Skeletal muscle satellite cell (primary cell): ENCODE measurements around the gene KRTAP29-1.

Source experiments
- H3K27me3 ChIP-seq: 2 replicates; pipeline ENCODE4 v1.7.0; 2013; ENCODE audit warnings: low read length; ENCODE audit not compliant: control insufficient read depth, insufficient read depth
- H3K36me3 ChIP-seq: 2 replicates; pipeline ENCODE4 v1.7.0; 2013; ENCODE audit warnings: mild to moderate bottlenecking, control low read depth, low read length; ENCODE audit not compliant: insufficient read depth
- H3K4me1 ChIP-seq: 2 replicates; pipeline ENCODE4 v1.7.0; 2013; ENCODE audit warnings: low read length; ENCODE audit not compliant: control insufficient read depth, insufficient read depth
- H3K4me2 ChIP-seq: 2 replicates; pipeline ENCODE4 v1.7.0; 2013; ENCODE audit warnings: mild to moderate bottlenecking, low read length
- H3K4me3 ChIP-seq: 2 replicates; pipeline ENCODE4 v1.7.0; 2013; ENCODE audit warnings: low read length
- H3K9ac ChIP-seq: 2 replicates; pipeline ENCODE4 v1.7.0; 2013; ENCODE audit warnings: mild to moderate bottlenecking, low read depth, low read length, moderate library complexity
- H3K9me3 ChIP-seq: replicated peaks from 2 replicates; pipeline ENCODE4 v1.7.0; 2013; ENCODE audit warnings: mild to moderate bottlenecking, control low read depth, low read length

The KRTAP29-1 gene

GRCh38 chr17:41338961-41339485 is 36.4 kb upstream of the KRTAP29-1 start:
- Histone ChIP-seq H3K9ac (no peak overlapping the region), H3K9me3 (no peaks in the 10 kb centered on the region), H3K36me3 (no peaks in the 10 kb centered on the region), H3K27me3 (peaks cover 8% of the 10 kb centered on the region), H3K4me1 (no peaks in the 10 kb centered on the region), H3K4me2 (no peak overlapping the region), H3K4me3 (no peak overlapping the region)

- H3K4me2 ChIP-seq: no peak overlapping the region
- H3K4me1 ChIP-seq: no peaks in the 10 kb centered on the region
- peaks cover 4% of the 10 kb centered on the region for H3K27me3 ChIP-seq
These were observed 33.1 kb upstream of the KRTAP29-1 start for GRCh38 chr17:41335747-41336146.

DNA sequence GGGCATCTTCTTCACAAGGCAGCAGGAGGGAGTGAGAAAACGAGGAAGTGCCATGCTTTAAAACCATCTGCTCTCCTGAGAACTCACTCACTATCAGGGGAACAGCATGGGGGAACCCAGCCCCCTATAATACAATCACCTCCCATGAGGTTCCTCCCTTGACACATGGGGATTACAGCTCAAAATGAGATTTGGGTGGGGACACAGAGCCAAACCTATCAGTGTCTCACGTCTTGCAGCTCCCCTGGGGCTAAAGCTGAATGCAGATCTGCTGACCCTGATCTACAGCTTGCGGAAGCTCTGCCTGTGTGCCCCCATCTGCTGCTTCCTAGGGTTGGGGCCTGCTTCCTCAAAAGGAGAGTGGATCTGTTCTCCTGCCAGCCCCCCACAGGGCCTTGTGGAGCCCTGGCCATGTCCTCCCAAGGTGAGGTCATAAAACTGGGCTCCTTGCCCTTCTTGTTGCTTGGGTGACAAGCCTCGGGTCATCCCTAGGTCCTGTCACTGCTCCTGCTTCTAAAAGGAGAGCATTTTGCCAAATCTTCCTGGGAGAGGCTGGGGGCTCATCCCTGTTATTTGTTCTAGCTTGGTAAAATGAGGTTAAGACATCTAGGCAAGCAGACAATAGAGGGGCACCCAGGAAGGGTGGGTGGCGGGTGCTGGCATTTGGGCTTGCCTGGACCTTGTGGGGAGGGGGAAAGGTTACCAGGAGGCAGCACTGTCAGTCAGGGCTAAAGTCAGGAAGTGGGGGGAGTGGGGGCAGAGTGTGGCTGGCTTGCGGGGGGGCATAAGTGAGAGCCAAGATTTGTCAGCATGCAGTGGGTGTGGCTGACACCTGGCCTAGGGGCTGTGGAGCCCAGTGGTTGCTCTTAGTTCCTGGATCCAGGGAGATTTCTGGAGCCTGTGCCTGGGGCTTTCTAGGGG is 32.0 kb upstream of the KRTAP29-1 start:
- Histone ChIP-seq H3K27me3 (peaks cover 4% of the 10 kb centered on the region), H3K9me3 (no peaks in the 10 kb centered on the region), H3K4me2 (no peak overlapping the region), H3K4me1 (no peaks in the 10 kb centered on the region), H3K4me3 (no peak overlapping the region), H3K36me3 (no peaks in the 10 kb centered on the region), H3K9ac (no peak overlapping the region)

More at GRCh38 chr17:41335747-41336146, 33.1 kb upstream of the KRTAP29-1 start:
- Histone ChIP-seq H3K36me3 (no peaks in the 10 kb centered on the region), H3K9me3 (no peaks in the 10 kb centered on the region), H3K4me3 (no peak overlapping the region), H3K9ac (no peak overlapping the region)

DNA sequence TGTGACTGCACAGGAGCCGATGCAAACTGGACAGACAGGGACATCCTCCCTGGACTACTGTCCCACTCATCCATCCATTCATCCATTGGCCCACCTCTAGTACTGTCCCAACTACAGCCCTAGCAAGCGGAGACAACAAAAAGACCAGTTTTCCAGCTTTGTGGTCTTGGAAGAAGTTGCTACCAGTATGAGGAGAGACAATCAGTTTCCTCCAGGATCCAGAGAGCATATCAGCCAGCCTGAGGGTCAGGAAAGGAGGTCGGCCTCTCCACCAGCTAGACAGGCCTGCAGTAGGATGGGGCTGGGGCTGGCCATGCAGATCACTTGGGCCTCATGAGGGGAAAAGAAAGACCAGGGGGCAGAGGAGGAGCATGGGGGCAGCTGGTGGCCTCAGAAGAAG is 31.2 kb upstream of the KRTAP29-1 start:
- Histone ChIP-seq H3K36me3 (no peaks in the 10 kb centered on the region), H3K9ac (no peak overlapping the region), H3K27me3 (peaks cover 4% of the 10 kb centered on the region), H3K4me1 (no peaks in the 10 kb centered on the region), H3K9me3 (no peaks in the 10 kb centered on the region), H3K4me3 (no peak overlapping the region), H3K4me2 (no peak overlapping the region)

- no peak overlapping the region for H3K4me2 ChIP-seq
- no peaks in the 10 kb centered on the region for H3K4me1 ChIP-seq
- no peaks in the 10 kb centered on the region for H3K9me3 ChIP-seq
- H3K36me3 ChIP-seq: no peaks in the 10 kb centered on the region
- H3K4me3 ChIP-seq: no peak overlapping the region
- no peak overlapping the region for H3K9ac ChIP-seq
- peaks cover 4% of the 10 kb centered on the region for H3K27me3 ChIP-seq
These were observed 30.4 kb upstream of the KRTAP29-1 start for GRCh38 chr17:41333098-41333497.

- Histone ChIP-seq H3K36me3 (no peaks in the 10 kb centered on the region), H3K4me3 (no peak overlapping the region), H3K9me3 (no peaks in the 10 kb centered on the region), H3K9ac (no peak overlapping the region), H3K4me1 (no peaks in the 10 kb centered on the region), H3K4me2 (no peak overlapping the region), H3K27me3 (peaks cover 4% of the 10 kb centered on the region)
These were observed 29.6 kb upstream of the KRTAP29-1 start for GRCh38 chr17:41332239-41332638.

GRCh38 chr17:41331606-41332005 is 29.0 kb upstream of the KRTAP29-1 start:
- peaks cover 4% of the 10 kb centered on the region for H3K27me3 ChIP-seq
- no peak overlapping the region for H3K4me2 ChIP-seq
- no peak overlapping the region for H3K9ac ChIP-seq
- H3K4me1 ChIP-seq: no peaks in the 10 kb centered on the region
- H3K4me3 ChIP-seq: no peak overlapping the region
- no peaks in the 10 kb centered on the region for H3K9me3 ChIP-seq
- H3K36me3 ChIP-seq: no peaks in the 10 kb centered on the region

- Histone ChIP-seq H3K4me1 (no peaks in the 10 kb centered on the region), H3K9me3 (no peaks in the 10 kb centered on the region), H3K27me3 (no peaks in the 10 kb centered on the region), H3K4me3 (no peak overlapping the region), H3K4me2 (no peak overlapping the region), H3K9ac (no peak overlapping the region), H3K36me3 (no peaks in the 10 kb centered on the region)
These were observed 26.8 kb upstream of the KRTAP29-1 start for GRCh38 chr17:41329279-41329948.

GRCh38 chr17:41328207-41328606 is 25.6 kb upstream of the KRTAP29-1 start:
- Histone ChIP-seq H3K27me3 (no peaks in the 10 kb centered on the region), H3K36me3 (no peaks in the 10 kb centered on the region), H3K9ac (no peak overlapping the region), H3K4me2 (no peak overlapping the region), H3K4me3 (no peak overlapping the region), H3K9me3 (no peaks in the 10 kb centered on the region), H3K4me1 (no peaks in the 10 kb centered on the region)

- Histone ChIP-seq H3K4me3 (no peak overlapping the region), H3K36me3 (no peaks in the 10 kb centered on the region), H3K9me3 (no peaks in the 10 kb centered on the region), H3K27me3 (no peaks in the 10 kb centered on the region), H3K4me1 (no peaks in the 10 kb centered on the region), H3K4me2 (no peak overlapping the region), H3K9ac (no peak overlapping the region)
These were observed 24.9 kb upstream of the KRTAP29-1 start for GRCh38 chr17:41327411-41328120.
